ENCODE measurements around the gene FNDC3A.

FNDC3A gene

GRCh38 chr13:49021953-49022352 lies 46.2 kb downstream of the FNDC3A start:
- TF ChIP-seq CTCF (IDR thresholded peaks at IDR 0.05; ENCODE audit: poor library complexity, severe bottlenecking): no peak
- H3K4me3 ChIP-seq (ENCODE audit: severe bottlenecking): no peak overlapping the region
- 0 out of 2 replicates have a peak, but pooled peaks cover 5% of the 10 kb centered on the region for H3K36me3 ChIP-seq (ENCODE audit: low read depth)
- peaks cover 34% of the 10 kb centered on the region for H3K4me1 ChIP-seq (ENCODE audit: insufficient read depth, poor library complexity, severe bottlenecking)
- ATAC-seq (ENCODE audit: low read depth) (no peak), DNase-seq (ENCODE audit: low spot score) (no peak)
- H3K27me3 ChIP-seq (ENCODE audit: insufficient read depth, poor library complexity, severe bottlenecking): no peaks in the 10 kb centered on the region
- H3K27ac ChIP-seq (ENCODE audit: poor library complexity, severe bottlenecking): peak overlapping the region; percentile 77
- H3K9me3 ChIP-seq (ENCODE audit: severe bottlenecking): peaks cover 6% of the 10 kb centered on the region

GRCh38 chr13:49022472-49023144 lies 46.9 kb downstream of the FNDC3A start:
- no peaks in the 10 kb centered on the region for H3K27me3 ChIP-seq (ENCODE audit: insufficient read depth, poor library complexity, severe bottlenecking)
- ATAC-seq (ENCODE audit: low read depth) (peak; percentile 55; the same call in 2 of the 3 replicates), DNase-seq (ENCODE audit: low spot score) (no peak)
- peaks cover 34% of the 10 kb centered on the region for H3K4me1 ChIP-seq (ENCODE audit: insufficient read depth, poor library complexity, severe bottlenecking)
- no peak overlapping the region for H3K4me3 ChIP-seq (ENCODE audit: severe bottlenecking)
- TF ChIP-seq CTCF (IDR thresholded peaks at IDR 0.05; ENCODE audit: poor library complexity, severe bottlenecking): no peak
- peaks cover 6% of the 10 kb centered on the region for H3K9me3 ChIP-seq (ENCODE audit: severe bottlenecking)
- 0 out of 2 replicates have a peak, but pooled peaks cover 5% of the 10 kb centered on the region for H3K36me3 ChIP-seq (ENCODE audit: low read depth)
- peak overlapping the region; percentile 77 for H3K27ac ChIP-seq (ENCODE audit: poor library complexity, severe bottlenecking)

- no peak for DNase-seq (ENCODE audit: low spot score)
- 0 out of 2 replicates have a peak, but pooled peaks cover 5% of the 10 kb centered on the region for H3K36me3 ChIP-seq (ENCODE audit: low read depth)
- peak; percentile 76 for ATAC-seq (ENCODE audit: low read depth)
Observed at GRCh38 chr13:49023431-49023830, 47.7 kb downstream of the FNDC3A start.

GRCh38 chr13:49026851-49027250 lies 51.1 kb downstream of the FNDC3A start:
- no peak for DNase-seq (ENCODE audit: low spot score)
- ATAC-seq (ENCODE audit: low read depth): no peak
- Histone ChIP-seq H3K9me3 (ENCODE audit: severe bottlenecking) (no peaks in the 10 kb centered on the region), H3K27ac (ENCODE audit: poor library complexity, severe bottlenecking) (no peak overlapping the region), H3K4me3 (ENCODE audit: severe bottlenecking) (no peak overlapping the region), H3K27me3 (ENCODE audit: insufficient read depth, poor library complexity, severe bottlenecking) (no peaks in the 10 kb centered on the region), H3K4me1 (ENCODE audit: insufficient read depth, poor library complexity, severe bottlenecking) (peaks cover 22% of the 10 kb centered on the region), H3K36me3 (ENCODE audit: low read depth) (no peaks in the 10 kb centered on the region)
- no peak for TF ChIP-seq CTCF (IDR thresholded peaks at IDR 0.05; ENCODE audit: poor library complexity, severe bottlenecking)

More at GRCh38 chr13:49023431-49023830, 47.7 kb downstream of the FNDC3A start:
- TF ChIP-seq CTCF (IDR thresholded peaks at IDR 0.05; ENCODE audit: poor library complexity, severe bottlenecking): no peak
- H3K4me1 ChIP-seq (ENCODE audit: insufficient read depth, poor library complexity, severe bottlenecking): peaks cover 34% of the 10 kb centered on the region
- peak overlapping the region; percentile 77 for H3K27ac ChIP-seq (ENCODE audit: poor library complexity, severe bottlenecking)
- no peaks in the 10 kb centered on the region for H3K27me3 ChIP-seq (ENCODE audit: insufficient read depth, poor library complexity, severe bottlenecking)
- H3K9me3 ChIP-seq (ENCODE audit: severe bottlenecking): peaks cover 6% of the 10 kb centered on the region
- no peak overlapping the region for H3K4me3 ChIP-seq (ENCODE audit: severe bottlenecking)

- no peak for ATAC-seq (ENCODE audit: low read depth)
- DNase-seq (ENCODE audit: low spot score): no peak
- no peak for TF ChIP-seq CTCF (IDR thresholded peaks at IDR 0.05; ENCODE audit: poor library complexity, severe bottlenecking)
- Histone ChIP-seq H3K9me3 (ENCODE audit: severe bottlenecking) (no peaks in the 10 kb centered on the region), H3K4me3 (ENCODE audit: severe bottlenecking) (no peak overlapping the region), H3K27ac (ENCODE audit: poor library complexity, severe bottlenecking) (no peak overlapping the region), H3K36me3 (ENCODE audit: low read depth) (no peaks in the 10 kb centered on the region), H3K4me1 (ENCODE audit: insufficient read depth, poor library complexity, severe bottlenecking) (no peaks in the 10 kb centered on the region), H3K27me3 (ENCODE audit: insufficient read depth, poor library complexity, severe bottlenecking) (no peaks in the 10 kb centered on the region)
Observed at GRCh38 chr13:49029570-49029969, 53.9 kb downstream of the FNDC3A start.

Data from RWPE2 (cell line).